Activated effector memory CD4-positive, alpha-beta T cell treated with anti-CD3 and anti-CD28 coated beads, Interleukin-2, amount 50 U/mL, for 16 hours (primary cell): ENCODE measurements around the gene ARHGAP30.
A peak's percentile ranks its signal among the peaks of the same experiment; 100 is the strongest.
"Not testable (repeated sequence)": the region's sequence is repeated elsewhere in the genome, so short reads cannot be mapped to it uniquely, and the experiment has no call there.

Experiments used
- DNase-seq: peaks from one replicate; pipeline ENCODE4 v3.0.0-alpha.2; 2020

Gene ARHGAP30

DNA sequence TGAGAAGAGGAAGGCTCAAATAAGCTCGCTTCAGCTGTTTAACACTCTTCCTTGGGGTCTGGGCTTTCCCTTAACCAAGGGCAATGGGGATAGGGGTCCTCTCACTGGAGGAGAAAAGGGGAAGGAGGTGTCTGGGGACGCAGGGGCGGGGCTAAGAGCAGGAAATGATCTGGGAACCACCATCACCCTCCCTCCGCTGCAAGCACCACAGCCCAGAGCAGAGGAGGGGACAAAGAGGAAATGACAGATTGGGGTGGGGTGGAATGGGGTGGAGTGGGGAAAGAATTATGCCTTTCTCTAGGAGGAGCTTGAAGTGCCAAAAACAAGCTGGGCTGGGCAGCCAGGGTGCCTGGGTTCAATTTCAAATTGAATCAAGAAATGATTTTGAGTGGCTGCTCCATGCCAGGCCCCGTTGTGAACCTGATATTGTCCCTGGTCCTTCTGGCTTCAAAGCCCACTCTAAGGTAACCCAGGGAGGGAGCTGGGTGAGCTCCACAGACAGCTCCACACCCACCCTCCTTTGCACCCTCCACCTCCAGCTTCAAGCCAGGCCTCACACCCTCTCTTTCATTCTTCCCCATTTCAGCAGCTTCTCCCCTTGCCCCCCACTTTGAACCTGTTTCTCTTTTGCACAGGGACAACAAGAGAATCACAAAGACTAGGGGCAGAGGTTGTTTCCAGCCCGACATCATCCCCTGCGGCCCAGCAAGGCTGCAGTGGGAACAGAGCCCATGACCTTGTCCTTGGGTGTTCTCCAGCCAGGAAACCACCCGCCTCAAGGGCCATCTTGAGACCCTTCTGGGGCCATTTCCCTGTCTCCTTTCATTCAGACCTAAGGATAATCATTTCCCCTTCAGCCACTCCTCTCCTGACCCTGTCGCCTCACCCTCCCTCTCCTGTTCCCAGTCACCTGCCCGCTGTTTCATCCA lies 1.1 kb downstream of the ARHGAP30 start:
- peak; percentile 91 for DNase-seq

DNA sequence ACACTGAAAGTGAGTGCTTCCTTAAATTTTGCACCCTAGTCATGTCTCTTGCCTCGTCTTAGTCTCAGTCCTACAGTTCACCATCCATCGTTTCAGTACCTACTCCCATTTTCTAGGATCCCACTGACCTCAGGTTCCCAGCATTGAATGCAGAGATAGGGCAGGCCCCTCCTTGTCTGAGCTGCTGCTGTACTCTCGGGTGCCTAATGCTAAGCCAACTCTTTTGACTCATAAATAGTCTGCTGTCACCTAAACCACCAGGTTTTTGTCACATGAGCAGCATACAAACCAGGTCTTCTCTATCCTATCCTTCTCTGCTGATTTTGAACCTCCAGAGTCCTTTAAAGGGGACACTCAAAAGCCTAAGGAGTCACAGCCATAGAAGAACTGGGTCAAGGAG lies 3.0 kb downstream of the ARHGAP30 start:
- no peak for DNase-seq

DNA sequence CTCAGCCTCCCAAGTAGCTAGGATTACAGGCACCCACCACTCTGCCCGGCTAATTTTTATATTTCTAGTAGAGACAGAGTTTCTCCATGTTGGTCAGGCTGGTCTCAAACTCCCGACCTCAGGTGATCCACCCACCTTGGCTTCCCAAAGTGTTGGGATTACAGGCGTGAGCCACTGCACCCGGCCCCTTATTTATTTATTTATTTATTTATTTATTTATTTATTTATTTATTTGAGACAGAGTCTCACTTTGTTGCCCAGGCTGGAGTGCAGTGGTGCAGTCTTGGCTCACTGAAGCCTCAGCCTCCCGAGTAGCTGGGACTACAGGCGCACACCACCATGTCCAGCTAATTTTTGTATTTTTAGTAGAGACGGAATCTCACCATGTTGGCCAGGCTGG lies 4.0 kb downstream of the ARHGAP30 start:
- not testable (repeated sequence) for DNase-seq

DNA sequence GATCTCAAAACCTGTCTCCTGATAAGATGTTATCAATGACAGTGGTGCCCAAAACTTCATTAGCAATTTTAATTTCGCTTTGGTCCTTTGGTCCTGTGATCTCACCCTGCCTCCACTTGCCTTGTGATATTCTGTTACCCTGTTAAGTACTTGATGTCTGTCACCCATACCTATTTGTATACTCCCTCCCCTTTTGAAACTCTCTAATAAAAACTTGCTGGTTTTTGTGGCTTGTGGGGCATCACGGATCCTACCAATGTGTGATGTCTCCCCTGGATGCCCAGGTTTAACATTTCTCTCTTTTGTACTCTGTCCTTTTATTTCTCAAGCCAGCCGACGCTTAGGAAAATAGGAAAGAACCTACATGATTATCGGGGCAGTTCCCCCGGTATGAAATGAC lies 5.8 kb downstream of the ARHGAP30 start:
- not testable (repeated sequence) for DNase-seq

DNA sequence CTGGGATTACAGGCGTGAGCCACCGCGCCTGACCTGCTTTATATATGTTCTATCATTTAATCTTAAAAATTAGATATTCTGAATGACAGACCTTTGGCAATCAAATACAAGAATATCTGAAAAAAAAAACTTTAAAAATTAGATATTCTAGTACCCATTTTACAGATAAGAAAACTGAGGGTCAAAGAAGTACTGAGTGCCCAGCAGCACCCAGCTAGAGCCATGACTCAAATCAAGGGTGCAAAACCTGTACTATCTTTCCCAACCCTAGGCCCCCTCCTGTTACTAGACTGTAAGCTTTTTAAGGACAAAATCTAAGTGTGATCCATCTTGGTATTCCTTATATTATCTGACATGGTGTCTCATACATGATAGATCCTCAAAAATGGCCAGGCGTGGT lies 8.3 kb downstream of the ARHGAP30 start:
- DNase-seq: no peak

DNA sequence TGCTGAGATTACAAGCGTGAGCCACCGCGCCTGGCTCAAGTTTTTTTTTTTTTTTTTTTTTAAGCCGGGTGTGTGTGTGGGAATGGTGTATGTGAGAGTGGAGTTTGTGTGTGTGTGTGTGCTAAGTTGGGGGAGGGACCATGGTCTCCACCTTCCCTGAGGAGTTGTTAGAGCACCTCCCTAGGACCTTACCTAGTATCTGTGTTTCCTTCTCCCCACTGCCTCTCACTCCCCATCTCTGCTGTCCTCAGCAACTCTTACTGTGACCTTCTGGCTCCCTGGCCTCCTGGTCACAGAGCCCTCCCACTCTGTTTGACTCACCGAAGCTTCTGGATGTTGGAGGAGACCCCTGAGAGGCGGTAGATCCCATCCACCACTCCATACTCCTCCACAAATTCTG lies 10.4 kb downstream of the ARHGAP30 start:
- no peak for DNase-seq

DNA sequence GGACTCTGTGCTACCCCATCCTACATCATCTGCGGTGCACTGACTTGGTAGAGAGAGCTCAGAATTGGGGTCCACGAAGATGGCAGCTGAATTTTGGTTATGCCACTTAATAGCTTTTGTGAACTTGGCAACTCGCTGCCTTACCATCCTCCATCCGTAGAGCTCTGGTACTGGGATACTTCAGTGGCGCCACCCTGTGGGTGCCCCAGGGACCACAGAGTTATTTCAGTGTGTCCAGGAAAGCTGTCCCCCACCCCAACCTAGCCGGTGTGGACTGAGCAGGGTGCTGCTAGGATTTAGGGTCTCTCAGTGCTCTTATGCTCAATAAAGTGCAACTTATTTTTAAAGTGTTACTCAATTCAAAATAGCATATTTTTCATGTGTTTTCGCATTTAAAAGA lies 14.9 kb downstream of the ARHGAP30 start:
- no peak for DNase-seq

DNA sequence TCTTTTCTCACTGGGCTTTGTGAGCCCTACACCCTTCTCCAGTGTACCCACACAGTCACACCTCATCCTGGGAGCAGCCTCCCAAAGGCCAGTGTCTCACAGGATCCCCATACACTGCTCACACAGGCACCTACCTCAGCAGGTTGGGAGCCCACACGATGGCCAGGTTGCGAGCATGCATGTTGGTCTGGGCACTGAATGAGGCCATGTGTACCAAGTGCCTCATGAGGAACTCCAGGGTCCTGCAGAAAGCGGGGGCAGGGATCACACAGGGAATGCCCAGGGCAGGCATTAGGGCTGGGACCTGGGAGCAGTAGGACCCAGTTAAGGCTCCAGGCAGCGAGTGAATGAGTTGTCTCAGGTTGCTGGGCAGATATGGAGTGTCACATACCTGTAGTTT lies 15.5 kb downstream of the ARHGAP30 start:
- no peak for DNase-seq

DNA sequence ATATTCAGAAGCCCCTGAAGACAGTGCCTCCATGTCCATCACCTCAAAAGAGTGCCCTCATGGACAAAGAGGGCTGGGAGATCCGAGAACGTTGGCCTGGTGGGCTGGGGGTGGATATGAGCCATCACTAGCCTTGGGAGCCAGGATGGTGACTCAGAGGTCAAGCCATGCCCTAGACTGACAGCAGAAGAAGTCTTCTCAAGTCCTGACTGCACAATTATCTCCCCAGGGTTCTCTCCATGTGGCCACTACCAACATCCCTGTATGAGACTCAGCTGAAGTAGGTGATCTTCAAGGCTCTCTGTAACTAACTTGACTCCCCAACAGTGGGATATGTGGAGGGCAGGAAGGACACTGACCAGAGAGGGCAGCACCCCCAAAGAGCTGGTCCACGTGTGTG lies 16.8 kb downstream of the ARHGAP30 start:
- DNase-seq: no peak

DNA sequence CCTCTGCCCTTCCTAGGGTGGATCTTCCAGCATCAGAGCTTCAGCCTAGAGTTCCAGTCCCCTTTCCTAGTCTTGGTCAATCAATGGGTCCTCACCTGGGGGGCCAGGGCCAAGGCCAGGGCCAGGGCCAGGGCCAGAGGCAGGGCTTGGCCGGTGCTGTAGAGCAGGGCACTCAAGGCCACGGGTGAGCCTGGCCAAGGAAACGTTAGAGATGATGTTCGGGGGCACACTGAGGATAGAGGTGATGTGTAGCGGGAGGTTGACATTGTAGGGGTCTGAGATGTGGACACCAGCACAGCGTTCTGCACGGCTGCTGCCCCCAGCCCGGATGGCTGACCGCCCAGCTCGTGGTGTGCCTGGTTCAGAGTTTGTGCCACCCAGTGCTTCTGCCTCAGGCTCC lies 18.5 kb downstream of the ARHGAP30 start:
- DNase-seq: no peak

DNA sequence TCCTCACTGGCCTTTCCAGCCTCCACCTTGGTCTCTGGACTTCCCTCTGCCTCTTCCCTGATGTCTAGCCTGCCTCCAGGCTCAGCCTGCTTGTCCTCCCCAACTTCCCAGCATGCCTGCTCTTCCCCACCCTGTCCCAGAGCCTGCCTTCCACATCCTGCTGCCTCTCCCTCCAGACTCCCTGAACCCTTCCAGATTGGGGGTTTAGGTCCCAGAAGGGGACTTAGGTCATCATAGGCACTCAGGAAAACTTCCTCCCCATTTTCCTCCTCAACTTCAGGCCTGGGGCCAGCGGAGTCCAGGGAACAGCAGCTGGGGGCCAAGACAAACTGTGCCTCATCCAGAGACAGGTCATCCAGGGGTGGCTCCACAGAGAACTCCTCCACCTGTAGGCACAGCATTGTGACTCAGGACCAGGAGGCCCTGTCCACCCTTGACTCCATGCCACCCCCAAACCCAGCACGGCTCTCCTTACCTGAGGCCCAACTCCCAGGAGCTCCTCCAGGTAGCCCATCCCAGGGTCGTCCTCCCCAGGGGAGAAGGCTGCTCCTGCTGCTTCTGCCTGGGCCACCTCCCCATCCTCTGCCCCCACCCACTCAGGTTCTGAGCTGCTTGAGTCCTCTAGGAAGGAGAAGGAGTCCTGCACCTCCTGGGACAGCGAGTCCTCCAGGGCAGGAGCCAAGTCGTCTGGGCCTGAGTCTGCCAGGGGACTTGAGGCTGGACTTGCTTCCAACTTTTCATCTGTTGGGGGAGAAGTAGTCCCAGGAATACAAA lies 20.6 kb downstream of the ARHGAP30 start:
- no peak for DNase-seq

DNA sequence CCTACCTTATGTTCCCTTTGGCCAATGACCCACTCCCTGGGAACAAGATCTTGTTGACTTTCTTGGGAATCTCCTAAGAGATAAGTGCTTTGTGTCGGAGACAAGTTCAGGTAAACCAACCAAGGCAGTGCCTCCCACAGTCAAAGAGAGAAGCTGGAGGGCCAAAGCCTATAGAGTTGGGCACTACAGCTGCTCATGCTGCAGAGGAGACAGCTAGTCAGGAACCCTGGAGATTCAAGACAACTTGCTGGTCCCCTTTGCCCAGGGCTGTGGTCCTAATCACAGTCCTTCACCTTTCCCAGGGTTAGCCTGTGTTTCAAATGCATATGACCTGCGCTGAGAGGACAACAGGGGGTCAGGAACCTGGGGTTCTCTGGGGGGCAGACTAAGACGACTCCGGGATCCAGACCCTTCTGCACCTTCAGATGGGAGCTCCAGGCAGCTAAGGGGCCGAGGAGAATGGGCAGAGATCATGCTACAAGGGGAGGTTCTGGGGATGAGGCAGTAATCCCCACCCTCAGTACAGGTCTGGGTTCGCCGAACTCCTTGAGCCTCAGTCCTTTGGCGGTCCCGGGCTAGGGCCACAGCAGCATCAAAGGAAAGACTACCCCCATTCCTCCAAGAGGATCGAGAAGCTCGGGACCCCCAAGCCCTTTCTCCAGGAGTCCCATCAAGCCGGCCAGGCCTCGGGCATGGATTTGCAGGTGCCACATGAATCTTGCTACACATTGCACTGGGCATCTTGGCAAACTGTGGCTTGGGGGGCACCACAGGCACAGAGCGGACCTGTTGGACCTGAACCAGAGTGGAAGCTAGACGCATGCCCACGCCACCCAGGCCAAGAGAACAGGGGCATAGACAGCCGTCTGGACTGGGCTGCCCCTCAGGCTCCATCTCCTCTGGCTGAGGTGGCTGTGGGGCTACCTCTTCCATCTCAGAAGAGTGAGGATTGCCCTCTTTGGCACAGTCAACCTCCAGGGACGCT lies 22.0 kb downstream of the ARHGAP30 start:
- no peak for DNase-seq

DNA sequence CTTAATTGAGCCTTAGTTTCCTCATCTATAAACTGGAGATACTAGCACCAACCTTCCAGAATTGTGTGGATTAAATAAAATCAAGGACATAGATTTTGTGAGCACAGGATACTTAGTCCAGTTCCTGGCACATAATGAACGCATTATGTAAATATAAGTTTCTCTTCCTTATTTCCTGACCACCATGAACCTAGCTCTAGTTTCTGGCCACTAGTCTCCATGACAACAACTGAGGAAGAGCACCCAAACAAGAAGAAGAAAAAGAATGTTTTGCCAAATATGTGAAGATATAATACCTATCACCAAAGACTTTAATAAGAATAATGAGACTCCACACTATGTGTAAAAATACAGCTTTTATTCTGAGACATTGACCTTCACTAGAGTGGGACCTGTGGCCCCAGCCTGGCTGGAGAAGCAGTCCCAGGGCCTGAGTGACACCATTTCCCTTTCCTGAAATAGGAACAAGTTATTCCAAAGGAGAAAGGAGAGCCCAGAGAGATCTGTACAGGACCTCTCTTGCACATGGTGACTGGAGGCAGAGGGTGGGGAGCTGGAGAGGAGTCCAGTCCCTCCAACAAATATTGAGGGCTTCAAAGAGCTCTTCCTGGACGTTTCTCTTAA lies 23.0 kb downstream of the ARHGAP30 start:
- DNase-seq: no peak

DNA sequence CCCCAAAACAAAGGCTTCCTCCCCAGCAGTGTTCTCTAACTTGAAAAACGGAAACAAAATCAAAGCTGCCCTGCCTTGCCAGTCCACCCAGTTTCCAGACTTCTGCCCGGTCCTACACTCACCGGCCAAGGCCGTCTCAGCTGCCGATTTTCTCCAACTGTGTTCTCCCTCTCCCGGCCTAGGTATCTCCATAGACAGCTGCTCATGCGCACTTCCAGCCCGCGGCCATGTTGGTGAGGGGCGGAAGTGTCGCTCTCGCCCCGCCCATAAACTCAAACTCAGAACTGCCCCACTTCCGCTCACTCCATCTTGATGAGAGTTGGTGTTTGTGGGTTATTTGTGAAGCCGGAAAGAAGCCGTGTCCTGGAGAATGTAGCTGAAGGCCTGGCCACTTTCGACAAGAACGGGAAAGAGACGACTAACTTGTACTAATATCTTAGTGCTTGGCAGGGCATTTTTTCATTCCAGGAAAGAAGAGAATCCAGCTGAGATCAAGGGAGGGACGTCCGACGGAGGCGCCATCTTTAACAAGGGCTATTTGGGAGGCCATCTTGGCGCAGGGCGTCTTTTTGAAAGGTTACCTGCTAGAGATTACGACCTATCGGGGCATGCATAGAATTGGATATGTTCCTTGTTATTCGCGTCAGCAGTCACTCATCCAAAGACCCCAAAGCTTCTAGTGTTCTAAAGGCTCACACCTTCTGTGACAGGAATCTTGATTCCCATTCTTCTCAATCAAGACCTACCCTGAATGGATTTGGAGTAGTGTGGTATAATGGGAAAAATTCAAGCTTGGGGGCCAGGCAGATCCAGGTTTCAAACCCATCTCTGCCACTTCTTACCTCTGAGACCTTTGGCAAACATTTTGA lies 23.7 kb downstream of the ARHGAP30 start, which contains the start of gene USF1:
TSS of gene USF1 (minus strand) at position 242 of the 869 bp plus-strand sequence. CDS start 2,702 bp downstream, outside the sequence.
- peak; percentile 97 for DNase-seq

DNA sequence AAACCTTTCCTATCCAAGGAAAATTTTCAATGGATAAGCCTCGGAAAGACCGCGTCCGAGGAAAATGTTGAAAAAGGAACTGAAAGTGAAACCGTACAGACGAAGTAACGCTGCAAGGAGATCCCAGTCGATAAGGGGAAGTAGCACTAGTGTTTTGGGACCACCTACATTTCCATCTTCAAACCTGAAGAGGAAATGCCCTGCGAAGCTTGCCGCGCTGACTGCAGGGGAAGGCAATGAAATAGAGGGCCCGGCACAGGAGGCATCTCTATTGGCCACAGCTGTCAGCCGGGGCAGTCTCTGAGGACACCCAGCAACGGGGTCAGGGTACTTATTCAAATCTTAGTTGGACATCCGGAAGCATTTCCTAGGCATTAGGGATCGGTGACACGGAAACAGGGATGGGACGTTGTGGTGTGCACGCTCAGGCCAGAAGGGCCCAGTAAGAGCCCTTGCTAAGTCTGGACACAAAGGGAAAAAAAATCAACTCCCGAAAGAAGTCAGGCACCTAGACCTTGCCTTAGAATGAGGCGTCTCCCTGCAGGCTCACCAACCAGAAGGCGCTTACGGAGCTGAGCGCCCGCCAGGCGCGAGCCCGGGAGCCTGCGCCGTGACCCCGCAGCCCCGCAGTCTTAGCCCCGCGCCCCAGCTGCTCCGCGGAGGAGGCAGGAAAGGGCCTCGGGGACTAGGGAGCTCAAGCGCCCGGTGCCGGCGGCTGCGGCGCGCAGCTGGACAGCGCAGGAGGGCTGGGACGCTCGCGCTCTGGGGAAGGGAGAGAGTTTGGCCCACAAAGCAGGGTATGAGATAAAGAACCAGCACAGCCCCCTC lies 24.6 kb downstream of the ARHGAP30 start:
- peak; percentile 83 for DNase-seq

DNA sequence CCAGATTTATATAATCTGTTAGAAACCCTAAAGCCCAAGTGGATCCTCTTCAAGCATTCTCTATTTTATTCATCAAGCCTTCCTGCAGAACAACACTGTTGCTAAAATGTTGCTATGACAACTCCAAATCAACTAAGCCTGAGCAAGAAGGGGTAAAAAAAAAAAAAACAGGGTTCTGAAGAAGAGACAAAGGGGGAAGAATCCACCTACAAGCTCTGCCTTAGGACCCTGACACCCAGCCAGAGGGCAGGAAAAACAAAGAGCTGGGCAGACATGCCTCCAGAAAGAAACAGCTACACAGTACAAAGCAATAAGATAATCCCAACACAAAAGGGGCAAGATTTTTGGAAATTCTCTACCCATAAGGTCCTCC lies 25.2 kb downstream of the ARHGAP30 start:
- no peak for DNase-seq

DNA sequence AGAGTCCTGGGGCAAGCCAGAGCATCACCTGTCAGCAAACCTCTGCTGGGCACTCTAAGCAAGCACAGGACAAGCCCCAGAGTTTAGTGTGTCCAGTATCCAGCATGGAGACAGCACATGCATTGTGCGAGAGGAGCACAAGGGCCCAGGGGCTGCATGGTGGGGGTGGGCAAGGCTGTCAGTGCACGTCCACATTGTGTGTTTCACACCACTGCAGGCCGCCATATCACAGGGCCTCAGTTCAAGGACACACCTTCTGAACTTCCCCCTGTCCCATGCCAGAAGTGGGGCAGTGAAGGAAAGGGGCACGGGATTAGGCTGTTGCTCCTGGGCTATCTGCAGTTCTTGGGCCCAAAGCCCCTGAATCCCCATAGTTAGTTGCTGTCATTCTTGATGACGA lies 30.1 kb downstream of the ARHGAP30 start:
- no peak for DNase-seq

DNA sequence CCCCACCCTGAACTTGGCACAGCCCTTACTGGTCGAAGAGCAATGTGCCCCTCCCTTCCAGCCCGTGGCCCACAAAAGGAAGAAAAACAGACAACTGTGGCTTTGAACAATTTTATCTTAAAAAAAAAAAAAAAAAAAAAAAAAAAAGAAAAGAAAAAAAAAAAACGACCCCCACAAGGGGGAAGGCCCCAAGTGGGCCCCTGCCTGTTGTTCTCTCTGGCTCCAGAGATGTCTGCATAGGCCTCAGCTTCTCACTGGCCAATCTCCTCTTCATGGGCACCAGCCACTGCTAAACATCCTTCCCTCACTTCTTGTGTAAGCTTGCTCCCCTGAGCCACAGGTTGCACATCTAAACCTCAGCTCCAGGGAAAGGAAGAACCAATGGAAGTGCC lies 30.5 kb downstream of the ARHGAP30 start:
- no peak for DNase-seq

DNA sequence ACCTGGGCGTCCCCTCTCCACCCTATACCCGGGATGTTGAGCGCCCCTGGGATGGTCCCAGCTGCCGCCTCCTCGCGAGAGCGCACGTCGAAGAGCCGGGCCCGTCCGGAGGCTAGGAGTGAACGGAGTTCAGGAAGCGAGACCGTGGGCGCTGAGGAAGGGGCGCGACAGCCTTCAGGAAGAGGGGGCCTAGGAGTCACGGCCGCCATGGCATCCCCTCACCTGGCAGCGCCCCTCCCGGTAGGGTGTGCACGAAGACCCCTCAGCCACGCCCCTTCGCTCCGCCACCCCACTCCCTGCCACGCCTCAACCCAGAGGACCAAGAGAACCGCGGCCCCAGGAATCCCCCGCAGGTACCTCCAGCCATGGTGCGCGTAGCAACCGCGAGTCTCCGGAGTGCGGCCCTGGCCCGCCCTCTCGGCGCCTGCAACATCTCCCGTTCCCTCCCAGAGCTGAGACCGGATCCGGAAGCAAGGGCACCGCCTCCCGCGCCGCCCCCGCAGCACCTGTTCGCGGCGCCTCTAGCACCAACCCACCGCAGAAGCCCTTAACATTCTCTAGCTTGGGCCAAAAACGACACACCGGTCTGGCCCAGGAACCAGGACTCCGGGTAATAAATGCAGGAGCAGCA lies 31.1 kb downstream of the ARHGAP30 start, which contains the start of gene TSTD1:
TSS of gene TSTD1 (minus strand) at position 442 of the 631 bp plus-strand sequence. CDS start at position 367, 75 bp downstream.
- DNase-seq: peak; percentile 96
